ENCODE measurements around the gene SNX12. TPM values are rescaled to one million over a fixed set of nuclear protein-coding genes. Genes with fewer than 3 reads are reported as not detected.
A peak's percentile ranks its signal among the peaks of the same experiment; 100 is the strongest.

The SNX12 gene
- 36.7 TPM for polyA plus RNA-seq (2012; ENCODE audit: insufficient read depth, insufficient read length)

GRCh38 chrX:71068044-71068918 lies at the start of gene SNX12:
SNX12 (minus strand) TSS chrX:71068334; CDS start chrX:71068306, 28 bp downstream.
- peak within 1 kb of the TSS; percentile 77 for H3K4me3 ChIP-seq (ENCODE audit: low read length)
- DNase-seq (ENCODE audit: low read depth, low spot score): peak; percentile 93

DNA sequence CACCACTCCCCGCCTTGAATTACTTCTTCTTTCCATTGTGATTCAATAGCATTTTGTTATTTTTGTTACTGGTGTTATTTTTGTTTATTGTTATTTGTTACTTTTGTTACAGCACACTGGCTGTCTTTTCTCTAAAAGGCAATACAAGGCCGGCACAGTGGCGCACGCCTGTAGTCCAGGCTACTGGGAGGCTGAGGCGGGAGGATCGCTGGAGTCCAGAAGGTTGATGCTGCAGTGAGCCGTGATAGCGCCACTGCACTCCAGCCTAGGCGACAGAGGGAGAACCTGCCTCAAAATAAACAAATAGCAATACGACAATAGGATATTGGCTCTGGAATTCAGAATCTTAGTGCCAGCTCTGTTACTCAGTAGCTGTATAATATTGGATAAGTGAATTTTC lies 49.2 kb upstream of the SNX12 start:
- H3K4me3 ChIP-seq (ENCODE audit: low read length): no peak overlapping the region
- DNase-seq (ENCODE audit: low read depth, low spot score): no peak

DNA sequence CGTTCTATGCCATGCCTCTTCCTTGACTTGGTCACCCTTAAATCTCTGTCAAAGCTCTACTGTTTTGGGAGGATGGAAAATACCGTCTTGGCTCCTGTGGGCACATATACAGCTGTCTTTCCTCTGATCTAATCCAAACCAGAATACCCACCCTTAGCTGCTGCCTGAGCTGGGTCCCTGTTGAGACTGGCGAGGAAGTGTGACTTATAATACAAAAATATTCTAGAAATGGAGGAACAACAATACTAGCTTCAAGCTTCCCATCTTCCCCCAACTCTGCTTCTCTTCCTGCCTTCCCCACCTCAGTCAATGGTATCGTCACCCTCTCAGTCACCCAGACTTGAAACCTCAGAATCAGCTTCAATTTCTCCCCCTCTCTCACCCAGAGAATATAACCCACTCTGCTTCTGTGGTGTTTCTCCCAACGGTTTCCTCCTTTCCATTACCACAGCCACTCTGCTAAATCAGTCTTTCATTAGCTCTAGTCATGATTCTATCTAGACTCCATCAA lies 43.8 kb upstream of the SNX12 start:
- peak; percentile 71 for DNase-seq (ENCODE audit: low read depth, low spot score)
- peak overlapping the region; percentile 87 for H3K4me3 ChIP-seq (ENCODE audit: low read length)

DNA sequence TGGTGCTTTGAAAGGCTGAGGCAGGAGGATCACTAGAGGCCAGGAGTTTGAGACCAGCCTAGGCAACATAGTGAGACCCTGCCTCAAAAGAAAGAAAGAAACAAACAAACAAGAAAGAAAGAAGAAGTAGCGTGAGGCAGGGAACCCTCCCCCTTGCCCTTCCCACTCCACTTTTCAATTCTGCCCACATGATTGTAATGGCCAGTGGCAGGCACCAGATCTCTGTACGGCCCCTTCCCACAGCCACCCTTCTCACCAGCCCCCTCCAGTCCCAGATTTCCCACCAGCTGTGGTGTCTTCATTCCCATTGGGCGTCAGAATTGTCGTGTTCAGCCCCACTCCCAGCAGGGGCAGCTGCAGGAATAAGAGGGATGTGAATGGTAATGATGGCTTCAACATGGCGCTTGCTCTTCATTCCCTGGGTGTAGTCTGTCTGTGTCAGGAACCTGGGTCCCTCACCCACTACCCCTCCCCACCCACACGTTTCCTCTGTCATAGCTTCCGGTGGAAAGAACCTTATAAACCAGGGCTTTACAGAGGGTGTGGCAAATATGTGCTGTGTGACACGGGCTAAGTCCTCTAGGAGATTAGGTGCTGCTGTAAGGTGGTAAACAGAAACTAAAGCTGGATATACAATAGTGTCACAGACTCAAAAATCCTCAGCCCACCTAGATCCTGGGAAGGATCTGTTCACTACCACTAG lies 43.2 kb upstream of the SNX12 start, which contains the start of gene IL2RG:
IL2RG (minus strand) TSS at position 437 of the 703 bp plus-strand sequence; CDS start at position 399, 38 bp downstream.
- H3K4me3 ChIP-seq (ENCODE audit: low read length): peak within 1 kb of the TSS; percentile 87
- DNase-seq (ENCODE audit: low read depth, low spot score): peak; percentile 92

DNA sequence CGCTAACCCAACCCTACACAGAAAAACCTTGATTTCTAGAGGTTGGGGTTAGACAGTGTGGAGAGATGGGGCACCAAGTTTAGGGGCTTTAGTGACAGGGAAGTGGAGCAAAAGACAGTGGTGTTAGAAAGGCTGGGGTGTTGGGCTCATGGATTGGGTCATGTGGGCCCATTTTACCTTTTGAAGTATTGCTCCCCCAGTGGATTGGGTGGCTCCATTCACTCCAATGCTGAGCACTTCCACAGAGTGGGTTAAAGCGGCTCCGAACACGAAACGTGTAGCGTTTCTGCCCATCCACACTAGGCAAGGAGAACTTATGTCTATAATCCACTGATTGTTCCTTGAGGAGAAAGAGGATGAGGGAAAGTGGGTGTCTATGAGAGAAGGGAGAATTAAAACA lies 40.9 kb upstream of the SNX12 start:
- no peak for DNase-seq (ENCODE audit: low read depth, low spot score)
- H3K4me3 ChIP-seq (ENCODE audit: low read length): peak overlapping the region; percentile 87

DNA sequence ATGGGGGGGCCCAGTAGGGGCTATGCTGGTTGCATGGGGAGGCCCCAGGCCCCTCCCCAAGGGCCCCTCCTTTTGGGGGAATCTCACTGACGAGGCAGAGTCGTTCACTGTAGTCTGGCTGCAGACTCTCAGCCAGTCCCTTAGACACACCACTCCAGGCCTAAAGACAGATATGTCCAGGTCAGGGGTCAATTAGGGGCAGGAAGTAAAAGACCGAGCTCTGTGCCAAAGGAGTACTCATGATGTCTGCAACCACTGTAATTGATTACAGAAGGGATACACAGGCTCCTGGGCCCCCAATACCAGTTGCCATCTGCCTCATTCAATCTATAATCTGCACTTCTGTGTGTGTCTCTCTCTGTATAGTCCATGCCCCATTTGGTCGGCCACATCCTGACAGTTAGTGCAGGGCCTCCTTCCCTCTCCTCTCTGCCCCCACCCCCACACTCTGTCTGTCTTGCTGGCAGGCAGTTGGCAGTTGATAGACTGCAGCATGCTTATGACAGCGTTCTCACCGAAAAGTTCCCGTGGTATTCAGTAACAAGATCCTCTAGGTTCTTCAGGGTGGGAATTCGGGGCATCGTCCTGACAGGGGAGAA lies 39.7 kb upstream of the SNX12 start:
- peak; percentile 81 for DNase-seq (ENCODE audit: low read depth, low spot score)
- H3K4me3 ChIP-seq (ENCODE audit: low read length): peak overlapping the region; percentile 87

GRCh38 chrX:71107245-71107644 lies 39.1 kb upstream of the SNX12 start:
- H3K4me3 ChIP-seq (ENCODE audit: low read length): peak overlapping the region; percentile 87; the same call in 1 of the 2 replicates
- DNase-seq (ENCODE audit: low read depth, low spot score): no peak

DNA sequence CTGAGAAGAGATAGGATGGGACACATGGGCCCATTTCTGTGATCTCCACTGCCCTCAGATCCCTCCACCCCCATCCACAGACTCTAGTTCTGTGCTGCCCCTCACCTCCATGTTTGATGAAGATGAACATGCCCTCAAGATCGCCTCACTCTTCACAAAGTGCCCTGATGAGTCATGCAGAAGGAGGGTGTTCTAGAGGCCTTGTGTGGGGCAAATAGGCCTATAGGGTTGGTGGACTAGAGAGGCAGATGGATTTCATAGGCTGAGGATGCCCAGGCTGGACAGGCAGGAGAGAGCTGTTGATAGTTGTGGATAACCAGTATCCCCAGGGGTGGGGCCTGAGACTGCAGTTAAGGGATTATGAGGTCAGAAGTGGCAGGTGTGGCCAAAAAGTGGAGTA lies 38.3 kb upstream of the SNX12 start, which contains the start of gene CXorf65:
CXorf65 (minus strand) TSS at position 314 of the 400 bp plus-strand sequence; CDS start at position 130, 184 bp downstream.
- DNase-seq (ENCODE audit: low read depth, low spot score): no peak
- H3K4me3 ChIP-seq (ENCODE audit: low read length): peak within 1 kb of the TSS; percentile 87

DNA sequence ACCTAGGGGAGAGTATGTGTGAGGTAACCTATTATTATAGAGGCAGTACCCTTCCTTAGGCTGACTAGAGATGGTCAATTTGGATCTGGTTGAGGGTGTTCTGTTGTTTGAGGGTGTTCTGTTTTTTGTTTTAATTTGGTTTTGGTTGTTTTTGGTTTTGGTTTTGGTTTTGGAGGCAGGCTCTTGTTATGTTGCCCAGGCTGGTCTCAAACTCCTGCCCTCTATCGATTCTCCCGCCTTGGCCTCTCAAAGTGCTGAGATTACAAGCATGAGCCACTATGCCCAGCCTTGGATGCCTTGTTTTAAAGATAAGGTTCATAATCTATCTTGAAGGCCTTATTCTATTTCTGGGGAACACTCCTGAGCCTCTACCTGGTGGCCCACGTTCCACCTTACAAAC lies 37.5 kb upstream of the SNX12 start:
- no peak for DNase-seq (ENCODE audit: low read depth, low spot score)
- no peak overlapping the region for H3K4me3 ChIP-seq (ENCODE audit: low read length)

GRCh38 chrX:71103110-71103983 lies 35.2 kb upstream of the SNX12 start:
- DNase-seq (ENCODE audit: low read depth, low spot score): peak; percentile 86
- H3K4me3 ChIP-seq (ENCODE audit: low read length): peak overlapping the region; percentile 53

GRCh38 chrX:71102292-71102691 lies 34.2 kb upstream of the SNX12 start:
- DNase-seq (ENCODE audit: low read depth, low spot score): no peak
- H3K4me3 ChIP-seq (ENCODE audit: low read length): no peak overlapping the region

DNA sequence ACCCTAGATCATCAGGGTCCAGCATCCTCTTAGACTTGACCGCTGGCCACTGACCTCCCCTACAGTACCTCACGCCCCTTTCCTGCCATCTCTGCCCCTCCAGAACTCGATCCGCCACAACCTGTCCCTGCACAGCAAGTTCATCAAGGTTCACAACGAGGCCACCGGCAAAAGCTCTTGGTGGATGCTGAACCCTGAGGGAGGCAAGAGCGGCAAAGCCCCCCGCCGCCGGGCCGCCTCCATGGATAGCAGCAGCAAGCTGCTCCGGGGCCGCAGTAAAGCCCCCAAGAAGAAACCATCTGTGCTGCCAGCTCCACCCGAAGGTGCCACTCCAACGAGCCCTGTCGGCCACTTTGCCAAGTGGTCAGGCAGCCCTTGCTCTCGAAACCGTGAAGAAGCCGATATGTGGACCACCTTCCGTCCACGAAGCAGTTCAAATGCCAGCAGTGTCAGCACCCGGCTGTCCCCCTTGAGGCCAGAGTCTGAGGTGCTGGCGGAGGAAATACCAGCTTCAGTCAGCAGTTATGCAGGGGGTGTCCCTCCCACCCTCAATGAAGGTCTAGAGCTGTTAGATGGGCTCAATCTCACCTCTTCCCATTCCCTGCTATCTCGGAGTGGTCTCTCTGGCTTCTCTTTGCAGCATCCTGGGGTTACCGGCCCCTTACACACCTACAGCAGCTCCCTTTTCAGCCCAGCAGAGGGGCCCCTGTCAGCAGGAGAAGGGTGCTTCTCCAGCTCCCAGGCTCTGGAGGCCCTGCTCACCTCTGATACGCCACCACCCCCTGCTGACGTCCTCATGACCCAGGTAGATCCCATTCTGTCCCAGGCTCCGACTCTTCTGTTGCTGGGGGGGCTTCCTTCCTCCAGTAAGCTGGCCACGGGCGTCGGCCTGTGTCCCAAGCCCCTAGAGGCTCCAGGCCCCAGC lies 32.7 kb upstream of the SNX12 start:
- no peak for DNase-seq (ENCODE audit: low read depth, low spot score)

GRCh38 chrX:71099736-71100135 lies 31.6 kb upstream of the SNX12 start:
- no peak for DNase-seq (ENCODE audit: low read depth, low spot score)
- H3K4me3 ChIP-seq (ENCODE audit: low read length): no peak overlapping the region

More for the DNA sequence above, 32.7 kb upstream of the SNX12 start:
- H3K4me3 ChIP-seq (ENCODE audit: low read length): no peak overlapping the region

- H3K4me3 ChIP-seq (ENCODE audit: low read length): no peak overlapping the region
- DNase-seq (ENCODE audit: low read depth, low spot score): no peak
Measured at GRCh38 chrX:71098951-71099506, 30.9 kb upstream of the SNX12 start.

- H3K4me3 ChIP-seq (ENCODE audit: low read length): no peak overlapping the region
- DNase-seq (ENCODE audit: low read depth, low spot score): peak; percentile 64
Measured at GRCh38 chrX:71098302-71098701, 30.2 kb upstream of the SNX12 start.

- no peak for DNase-seq (ENCODE audit: low read depth, low spot score)
- H3K4me3 ChIP-seq (ENCODE audit: low read length): peak overlapping the region; percentile 56
Measured at GRCh38 chrX:71096760-71097032, 28.6 kb upstream of the SNX12 start.

DNA sequence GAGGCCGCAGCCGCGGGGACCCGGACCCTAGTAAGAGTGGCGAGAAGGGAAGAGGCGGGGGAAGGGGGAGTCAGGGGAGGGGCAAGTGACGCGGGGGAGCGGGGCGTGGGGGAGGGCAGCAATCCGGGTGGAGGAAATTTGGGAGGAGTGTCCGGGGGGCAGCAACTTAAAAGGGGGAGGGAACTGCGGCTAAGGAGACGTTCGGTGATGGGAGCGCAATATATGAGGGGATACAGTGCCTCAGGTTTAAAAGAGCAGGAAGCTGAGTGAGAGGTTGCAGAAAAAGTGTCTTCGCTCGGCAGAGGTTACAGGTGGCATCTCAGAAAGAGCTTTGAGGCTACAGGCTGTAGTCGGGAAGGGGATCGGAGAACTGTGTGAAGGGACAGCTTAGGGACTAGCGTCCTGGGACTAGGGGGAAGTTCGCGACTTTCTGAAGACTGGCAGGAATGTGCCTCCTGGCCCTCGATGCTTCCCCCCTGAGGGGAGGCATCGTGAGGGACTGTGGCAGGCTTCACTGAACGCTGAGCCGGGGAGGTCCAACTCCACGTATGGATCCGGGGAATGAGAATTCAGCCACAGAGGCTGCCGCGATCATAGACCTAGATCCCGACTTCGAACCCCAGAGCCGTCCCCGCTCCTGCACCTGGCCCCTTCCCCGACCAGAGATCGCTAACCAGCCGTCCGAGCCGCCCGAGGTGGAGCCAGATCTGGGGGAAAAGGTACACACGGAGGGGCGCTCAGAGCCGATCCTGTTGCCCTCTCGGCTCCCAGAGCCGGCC lies 28.0 kb upstream of the SNX12 start:
- peak overlapping the region; percentile 56 for H3K4me3 ChIP-seq (ENCODE audit: low read length)
- DNase-seq (ENCODE audit: low read depth, low spot score): peak; percentile 78

Data from Jurkat, Clone E6-1 (cell line).